Caco-2 (cell line): ENCODE data around the gene PPP1R14D. TPM values are rescaled to one million over a fixed set of nuclear protein-coding genes. Genes with fewer than 3 reads are reported as not detected.

Experiments
- BruUV-seq: library from RNA; stranded (reverse); fragments of 400-500 nt; replicated peaks from 2 replicates; lab custom pipeline; 2021; lab: Mats Ljungman, UMichigan
- CTCF ChIA-PET: fragments of 300-600 bp; sonication (Branson Sonifier 250); formaldehyde crosslinking; loops from one replicate; lab custom pipeline; 2022; ENCODE audit warnings: antibody characterized with exemption; lab: Charles Lee
- POLR2A ChIA-PET: fragments of 300-600 bp; sonication (Branson Sonifier 250); formaldehyde crosslinking; loops from one replicate; lab custom pipeline; 2022; ENCODE audit warnings: antibody characterized with exemption; lab: Charles Lee
- DNase-seq, 2 experiments: peaks; one replicate each; pipeline versions ENCODE4 v3.0.0 to v3.0.0-alpha.2; 2020 to 2022
- H3K27me3 ChIP-seq: replicated peaks from 2 replicates; pipeline ENCODE4 v1.6.0; 2011; ENCODE audit warnings: low read length; ENCODE audit not compliant: control insufficient read depth, insufficient read depth
- H3K36me3 ChIP-seq: 2 replicates; pipeline ENCODE4 v1.5.1; 2011; ENCODE audit warnings: low read length; ENCODE audit not compliant: control insufficient read depth, insufficient read depth
- H3K4me1 ChIP-seq: fragments of 250-450 bp; sonication (Bioruptor Pico); 2 replicates; pipeline ENCODE4 v1.5.1; 2020; ENCODE audit warnings: mild to moderate bottlenecking
- H3K4me3 ChIP-seq: 2 replicates; pipeline ENCODE4 v1.5.1; 2011; ENCODE audit warnings: low read depth, mild to moderate bottlenecking, control low read depth, low read length
- H3K9me3 ChIP-seq: fragments of 250-450 bp; sonication (Bioruptor Pico); 2 replicates; pipeline ENCODE4 v1.5.1; 2020; ENCODE audit warnings: mild to moderate bottlenecking, moderate library complexity
- H3K27ac Mint-ChIP-seq: one replicate; pipeline ENCODE4 v1.8.0; 2022; ENCODE audit warnings: mixed read lengths; ENCODE audit not compliant: unreplicated experiment
- H3K27me3 Mint-ChIP-seq: one replicate; pipeline ENCODE4 v1.8.0; 2022; ENCODE audit warnings: mixed read lengths; ENCODE audit not compliant: insufficient read depth, unreplicated experiment
- H3K36me3 Mint-ChIP-seq: one replicate; pipeline ENCODE4 v1.8.0; 2022; ENCODE audit warnings: mild to moderate bottlenecking, mixed read lengths; ENCODE audit not compliant: insufficient read depth, unreplicated experiment
- H3K4me1 Mint-ChIP-seq: one replicate; pipeline ENCODE4 v1.8.0; 2022; ENCODE audit warnings: low read depth, mixed read lengths; ENCODE audit not compliant: unreplicated experiment
- H3K4me3 Mint-ChIP-seq: one replicate; pipeline ENCODE4 v1.8.0; 2022; ENCODE audit warnings: mild to moderate bottlenecking, moderate library complexity, mixed read lengths; ENCODE audit not compliant: unreplicated experiment
- H3K9me3 Mint-ChIP-seq: one replicate; pipeline ENCODE4 v1.8.0; 2022; ENCODE audit warnings: mixed read lengths; ENCODE audit not compliant: unreplicated experiment
- CTCF ChIP-seq, 2 experiments: fragments of 200-600 bp in 1 of 2; IDR thresholded peaks; 1 replicate in 1 of 2; 2 replicates in 1 of 2; pipeline versions ENCODE4 v1.5.1 to v1.8.0; 2011 to 2022; ENCODE audit warnings: antibody characterized with exemption in 1 of 2, control low read depth in 1 of 2, inconsistent platforms in 1 of 2, low read depth in 1 of 2, low read length in 1 of 2, mild to moderate bottlenecking in 1 of 2, moderate library complexity in 1 of 2; ENCODE audit not compliant: insufficient read depth in 1 of 2, severe bottlenecking in 1 of 2, unreplicated experiment in 1 of 2
- intact Hi-C: fragments of 100-400 bp; cut with micrococcal nuclease; formaldehyde crosslinking; loops from one replicate; pipeline ENCODE4 v1.10.0; 2022; ENCODE audit not compliant: unreplicated experiment
- total RNA-seq: library from RNA; stranded (reverse); gene quantifications from 2 replicates; pipeline ENCODE4 v1.2.3, GENCODE V29; 2022

Gene PPP1R14D
- total RNA-seq, 1 experiment from 2014 or later: 0.43 TPM

GRCh38 chr15:40767838-40768500 is 60.5 kb downstream of the PPP1R14D start:
- ChIA-PET POLR2A (no interaction called here), CTCF (no interaction called here)
- BruUV-seq: no TSS peak
- no peak for DNase-seq
- no peak for TF ChIP-seq CTCF (IDR thresholded peaks at IDR 0.05; ENCODE audit: insufficient read depth in 1 of 2, low read depth in 1 of 2, low read length in 1 of 2, severe bottlenecking in 1 of 2, unreplicated experiment in 1 of 2)
- intact Hi-C loops: loop anchor here (10.0 kb wide), 1 partner anchor 203 kb away; the partner anchor contains the start of genes CCDC32 and RPUSD2
- no peak overlapping the region for H3K4me3 ChIP-seq
- H3K36me3 Mint-ChIP-seq: peaks cover 47% of the 10 kb centered on the region
- H3K9me3 ChIP-seq: no peaks in the 10 kb centered on the region
- H3K4me1 Mint-ChIP-seq: peaks cover 11% of the 10 kb centered on the region
- peaks cover 1% of the 10 kb centered on the region; the same call in 1 of the 2 replicates for H3K36me3 ChIP-seq
- no peak overlapping the region for H3K4me3 Mint-ChIP-seq
- no peak overlapping the region for H3K27ac Mint-ChIP-seq
- no peaks in the 10 kb centered on the region for H3K4me1 ChIP-seq
- no peaks in the 10 kb centered on the region for H3K9me3 Mint-ChIP-seq
- no peaks in the 10 kb centered on the region for H3K27me3 ChIP-seq
- H3K27me3 Mint-ChIP-seq: no peaks in the 10 kb centered on the region

GRCh38 chr15:40766906-40767837 is 61.3 kb downstream of the PPP1R14D start:
- Histone ChIP-seq H3K27me3 (no peaks in the 10 kb centered on the region), H3K4me1 (peaks cover 7% of the 10 kb centered on the region; the same call in 1 of the 2 replicates), H3K36me3 (peaks cover 1% of the 10 kb centered on the region; the same call in 1 of the 2 replicates), H3K9me3 (no peaks in the 10 kb centered on the region), H3K4me3 (no peak overlapping the region)
- CTCF ChIA-PET: interaction anchor here (5.7 kb wide), 1 partner anchor 20 kb away, joined by 25 read pairs; no protein-coding TSS in a partner anchor
- peaks cover 11% of the 10 kb centered on the region for H3K4me1 Mint-ChIP-seq
- no peak overlapping the region for H3K4me3 Mint-ChIP-seq
- DNase-seq: no peak
- no peaks in the 10 kb centered on the region for H3K9me3 Mint-ChIP-seq
- POLR2A ChIA-PET: no interaction called here
- no peaks in the 10 kb centered on the region for H3K27me3 Mint-ChIP-seq
- peaks cover 47% of the 10 kb centered on the region for H3K36me3 Mint-ChIP-seq
- no TSS peak for BruUV-seq
- intact Hi-C loops: loop anchor here (10.0 kb wide), 1 partner anchor 202 kb away; the partner anchor contains the start of genes CCDC32 and RPUSD2
- TF ChIP-seq CTCF (IDR thresholded peaks at IDR 0.05; ENCODE audit: insufficient read depth in 1 of 2, low read depth in 1 of 2, low read length in 1 of 2, severe bottlenecking in 1 of 2, unreplicated experiment in 1 of 2): no peak
- H3K27ac Mint-ChIP-seq: no peak overlapping the region
